OCI-M1 (cell line): ENCODE results near the gene IGSF8.

Experiments used
- DNase-seq: peaks from one replicate; lab custom pipeline; 2025; lab: John Stamatoyannopoulos, UW

Gene IGSF8

GRCh38 chr1:160097911-160098851 lies at the start of gene IGSF8:
Gene IGSF8 (minus strand): TSS chr1:160098619. CDS start chr1:160098472, 147 bp downstream.
- peak; percentile 89 for DNase-seq

DNA sequence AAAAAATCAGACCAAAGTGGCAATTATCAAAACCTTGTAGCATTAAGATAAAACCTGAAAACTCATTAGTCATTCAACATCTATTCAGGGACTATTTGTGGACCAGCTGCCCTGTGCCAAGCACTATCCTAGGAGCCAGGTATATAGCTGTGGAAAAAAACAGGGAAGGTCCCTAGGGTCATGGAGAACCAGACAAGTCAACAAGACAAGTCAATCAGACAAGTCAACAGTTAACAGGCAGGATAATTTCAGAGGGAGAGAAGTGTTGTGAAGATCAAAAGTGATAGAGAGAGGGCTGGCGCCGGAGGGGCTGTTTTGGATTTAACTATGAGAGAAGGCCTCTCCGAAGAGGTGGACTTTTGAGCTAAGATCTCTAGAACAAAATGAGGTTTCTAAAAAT lies 49.7 kb upstream of the IGSF8 start:
- DNase-seq: no peak

- DNase-seq: no peak
These were observed 47.7 kb upstream of the IGSF8 start for GRCh38 chr1:160146107-160146506.

DNA sequence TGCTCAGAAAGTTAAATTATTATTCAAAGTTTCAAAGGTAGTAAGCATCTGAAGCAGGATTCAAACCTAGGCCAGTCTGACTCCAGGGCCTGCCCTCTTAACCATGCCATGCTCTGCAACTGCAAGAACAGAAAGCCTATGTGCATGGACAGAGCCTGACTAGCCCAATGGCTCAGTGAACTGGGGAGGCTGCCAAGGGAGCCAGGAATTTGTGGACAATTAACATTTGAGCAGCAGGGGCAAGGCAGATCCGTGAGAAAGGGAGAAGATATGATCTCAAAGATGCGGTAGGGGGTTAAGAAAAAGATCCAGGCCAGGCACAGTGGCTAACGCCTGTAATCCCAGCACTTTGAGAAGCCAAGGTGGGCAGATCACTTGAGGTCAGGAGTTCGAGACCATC lies 46.5 kb upstream of the IGSF8 start:
- DNase-seq: no peak

DNA sequence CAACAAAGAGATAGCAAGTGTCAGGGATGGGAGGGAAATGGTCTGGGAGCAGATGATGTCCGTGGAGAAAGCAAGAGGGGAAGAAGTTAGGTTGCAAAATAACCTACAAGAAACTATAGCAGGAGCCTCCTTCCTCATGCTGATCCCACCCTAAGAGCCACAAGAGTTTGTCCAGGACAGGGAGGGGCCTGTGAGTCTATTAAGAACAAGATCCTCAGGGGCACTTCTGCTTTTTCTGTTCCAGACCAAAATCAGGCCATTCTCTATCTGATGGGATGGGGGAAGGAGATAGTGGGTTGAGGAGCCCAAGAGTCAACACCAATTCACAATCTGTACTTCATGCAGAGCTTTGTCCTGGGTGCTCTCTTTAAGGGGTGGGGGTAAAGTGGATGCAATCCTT lies 45.3 kb upstream of the IGSF8 start:
- peak; percentile 70 for DNase-seq

DNA sequence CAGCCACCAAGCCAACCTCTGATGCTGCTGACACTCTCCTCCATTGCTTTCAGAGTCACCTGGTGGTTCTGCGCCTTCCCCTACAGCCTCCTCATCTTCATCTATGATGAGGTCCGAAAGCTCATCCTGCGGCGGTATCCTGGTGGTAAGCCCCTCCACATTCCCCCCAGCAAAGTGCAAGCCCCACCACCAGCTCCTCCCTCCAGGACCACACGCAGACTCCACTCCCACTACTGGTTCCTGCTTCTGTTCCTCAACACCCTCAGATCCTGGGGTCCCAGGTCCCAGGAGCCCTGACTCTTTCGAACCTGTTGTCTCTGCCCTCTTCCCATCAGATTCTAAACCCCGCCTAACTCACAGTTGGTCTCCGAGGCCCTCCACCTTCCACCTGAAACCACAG lies 41.4 kb upstream of the IGSF8 start:
- DNase-seq: no peak

DNA sequence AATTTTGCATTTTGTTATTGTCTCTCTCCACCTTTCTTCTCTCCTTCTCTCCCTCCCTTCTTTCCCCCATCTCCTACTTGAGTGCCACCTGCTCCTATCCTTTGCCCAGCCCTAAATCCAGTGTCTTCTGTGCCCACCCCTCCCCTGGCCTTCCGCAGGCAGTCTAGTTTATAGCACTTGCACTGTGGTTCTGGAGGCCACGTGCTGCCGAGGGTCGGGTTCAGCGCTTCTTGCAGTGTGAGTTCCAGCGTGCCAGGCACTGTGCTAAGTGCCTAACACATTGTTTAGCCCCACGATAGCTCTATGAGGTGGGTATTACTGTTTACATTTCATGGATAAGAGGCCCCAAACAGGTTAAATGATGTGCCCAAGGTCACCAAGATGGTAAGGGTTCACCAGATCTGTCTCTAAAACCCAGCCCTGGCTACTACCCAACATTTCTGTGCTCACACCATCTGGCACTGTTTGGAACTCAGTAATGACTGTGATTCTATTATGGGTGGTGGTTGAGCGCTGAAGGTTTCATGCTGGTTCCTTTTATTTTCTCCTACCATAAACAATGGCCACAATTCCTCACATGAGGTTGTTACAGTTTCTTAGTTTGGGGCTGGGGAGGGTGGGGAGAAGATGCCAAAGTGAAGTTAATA lies 38.9 kb upstream of the IGSF8 start:
- DNase-seq: no peak

GRCh38 chr1:160136926-160137200 lies 38.4 kb upstream of the IGSF8 start:
- no peak for DNase-seq

DNA sequence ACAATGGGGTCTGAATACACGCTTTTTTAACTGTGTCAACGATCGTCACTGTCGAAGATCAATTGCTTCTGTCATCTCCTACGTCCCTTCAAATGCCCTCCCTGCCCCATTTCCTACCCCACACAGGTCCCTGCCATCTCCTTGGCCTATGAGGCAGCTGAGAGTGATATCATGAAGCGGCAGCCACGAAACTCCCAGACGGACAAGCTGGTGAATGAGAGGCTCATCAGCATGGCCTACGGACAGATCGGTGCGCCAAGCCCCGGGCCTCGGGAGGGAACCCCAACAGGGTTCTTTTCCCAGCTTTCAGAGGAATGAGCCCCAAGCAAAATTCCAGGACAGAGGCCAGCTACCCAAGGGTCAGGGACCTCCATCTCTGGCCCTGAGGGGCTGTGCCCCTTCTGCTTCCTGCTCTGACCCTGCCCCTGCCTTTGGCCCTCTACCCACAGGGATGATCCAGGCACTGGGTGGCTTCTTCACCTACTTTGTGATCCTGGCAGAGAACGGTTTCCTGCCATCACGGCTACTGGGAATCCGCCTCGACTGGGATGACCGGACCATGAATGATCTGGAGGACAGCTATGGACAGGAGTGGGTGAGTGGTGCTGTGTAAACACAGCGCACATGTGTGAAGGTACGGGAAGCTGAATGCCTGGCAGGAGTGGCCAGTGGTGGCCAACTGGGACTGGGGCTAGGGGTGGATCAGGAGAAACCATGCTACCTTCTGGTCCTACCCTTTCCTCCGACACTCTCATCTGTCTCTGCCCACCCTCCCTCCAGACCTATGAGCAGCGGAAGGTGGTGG lies 37.9 kb upstream of the IGSF8 start:
- DNase-seq: no peak

DNA sequence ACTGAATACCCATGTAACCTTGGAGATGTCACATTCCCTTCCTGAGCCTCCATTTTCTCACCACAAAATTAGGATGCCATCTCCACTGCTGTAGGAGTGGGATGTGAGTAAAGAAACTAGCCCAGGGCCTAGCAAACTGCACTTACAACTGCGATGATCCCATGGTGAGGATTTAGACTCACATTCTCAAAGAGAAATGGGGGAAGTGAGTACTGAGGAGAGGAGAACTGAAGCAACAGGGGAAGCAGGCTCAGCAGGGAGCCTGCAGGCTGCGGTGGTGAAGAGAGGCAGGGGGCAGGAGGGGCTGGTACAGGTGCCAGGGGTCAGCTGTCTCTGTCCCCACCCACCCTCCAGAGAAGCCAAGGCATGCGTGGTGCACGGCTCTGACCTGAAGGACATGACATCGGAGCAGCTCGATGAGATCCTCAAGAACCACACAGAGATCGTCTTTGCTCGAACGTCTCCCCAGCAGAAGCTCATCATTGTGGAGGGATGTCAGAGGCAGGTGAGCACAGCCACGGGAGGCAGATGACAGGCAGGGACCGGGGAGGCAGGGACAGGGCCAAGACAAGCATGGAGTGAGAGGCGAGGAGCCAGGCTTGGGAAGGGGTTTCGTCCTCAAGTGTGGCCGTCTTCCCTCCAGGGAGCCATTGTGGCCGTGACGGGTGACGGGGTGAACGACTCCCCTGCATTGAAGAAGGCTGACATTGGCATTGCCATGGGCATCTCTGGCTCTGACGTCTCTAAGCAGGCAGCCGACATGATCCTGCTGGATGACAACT lies 36.6 kb upstream of the IGSF8 start:
- no peak for DNase-seq

- no peak for DNase-seq
These were observed 35.8 kb upstream of the IGSF8 start for GRCh38 chr1:160133990-160134770.

DNA sequence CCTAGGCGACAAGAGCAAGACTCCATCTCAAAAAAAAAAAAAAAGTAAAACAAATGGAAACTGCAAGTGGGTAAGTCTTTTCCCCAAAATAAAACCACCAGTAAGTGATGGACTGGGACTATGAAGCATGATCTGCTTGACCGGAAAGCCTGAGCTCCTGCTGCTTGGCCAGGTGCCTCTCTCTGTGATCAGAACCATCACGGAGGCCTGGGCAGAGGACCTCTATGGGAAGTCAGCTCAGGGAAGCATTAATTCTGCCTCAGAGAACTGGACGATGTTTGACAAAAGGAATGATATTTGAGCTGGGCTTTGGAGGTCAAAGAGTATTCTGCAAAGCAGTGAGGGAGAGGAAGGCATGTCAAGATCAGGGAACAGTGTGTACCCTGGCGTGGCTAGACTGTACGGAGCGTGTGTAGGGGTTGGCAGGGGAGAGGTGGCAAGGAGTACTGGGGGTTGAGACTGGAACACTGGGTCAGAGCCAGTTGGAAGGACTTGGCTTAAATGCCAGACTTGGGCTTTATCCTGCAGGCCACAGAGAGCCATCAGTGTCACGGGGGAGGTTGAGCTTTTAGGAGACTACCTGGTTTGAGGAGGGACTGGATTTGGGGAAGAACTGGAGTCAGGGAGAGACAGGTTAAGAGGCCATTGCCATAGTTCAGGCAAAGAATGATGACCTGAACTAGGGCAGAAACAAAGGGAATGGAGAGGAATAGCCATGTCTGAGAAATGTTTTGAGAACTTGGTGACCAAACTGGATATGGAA lies 33.6 kb upstream of the IGSF8 start:
- DNase-seq: no peak

- no peak for DNase-seq
These were observed 32.5 kb upstream of the IGSF8 start for GRCh38 chr1:160130939-160131338.

DNA sequence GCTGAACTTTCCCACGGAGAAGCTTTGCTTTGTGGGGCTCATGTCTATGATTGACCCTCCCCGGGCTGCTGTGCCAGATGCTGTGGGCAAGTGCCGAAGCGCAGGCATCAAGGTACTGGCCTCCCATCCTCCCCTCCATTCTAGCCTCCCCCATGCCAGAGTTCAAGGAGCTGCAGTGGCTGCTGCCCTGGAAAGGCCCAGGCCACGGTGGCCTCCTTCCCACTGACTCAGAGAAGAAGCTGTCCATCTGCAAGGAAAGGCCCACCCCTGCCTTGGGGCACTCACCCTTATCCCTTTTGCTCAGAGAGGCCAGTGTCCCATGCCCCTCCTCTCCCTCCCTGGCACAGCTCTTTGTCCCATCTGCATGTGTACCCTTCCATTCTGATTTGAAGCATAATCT lies 32.1 kb upstream of the IGSF8 start:
- no peak for DNase-seq

DNA sequence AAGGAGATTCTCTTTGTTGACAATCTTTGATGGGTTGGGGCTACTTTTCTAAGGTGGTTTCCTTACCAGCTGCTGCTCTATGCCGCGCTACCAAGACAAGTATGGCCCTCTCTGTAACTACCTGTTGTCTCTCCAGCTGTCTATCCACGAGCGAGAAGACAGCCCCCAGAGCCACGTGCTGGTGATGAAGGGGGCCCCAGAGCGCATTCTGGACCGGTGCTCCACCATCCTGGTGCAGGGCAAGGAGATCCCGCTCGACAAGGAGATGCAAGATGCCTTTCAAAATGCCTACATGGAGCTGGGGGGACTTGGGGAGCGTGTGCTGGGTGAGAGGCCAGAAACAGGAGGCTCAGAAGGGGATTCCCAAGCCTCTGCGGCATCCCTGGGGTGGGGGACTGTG lies 31.5 kb upstream of the IGSF8 start:
- DNase-seq: no peak

DNA sequence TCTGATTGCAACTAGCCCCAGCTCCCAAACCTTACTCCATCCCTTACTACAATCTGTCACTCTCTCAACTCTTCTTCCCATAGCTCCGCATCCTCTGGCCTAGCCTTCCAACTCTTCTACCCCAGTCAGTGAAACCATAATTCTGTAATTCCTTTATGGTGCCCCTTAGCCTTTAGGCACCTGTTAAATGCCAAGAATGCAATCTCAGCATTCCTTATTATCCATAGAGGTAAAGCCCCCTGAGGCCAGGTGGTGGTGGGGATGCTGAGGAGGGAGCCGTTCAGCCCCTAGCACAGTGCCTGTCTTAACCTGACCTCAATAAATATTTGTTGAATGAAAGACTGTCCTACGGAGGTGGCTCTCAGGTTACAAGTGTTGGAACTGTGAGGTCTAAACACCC lies 31.1 kb upstream of the IGSF8 start:
- no peak for DNase-seq

GRCh38 chr1:160129046-160129445 lies 30.6 kb upstream of the IGSF8 start:
- no peak for DNase-seq

DNA sequence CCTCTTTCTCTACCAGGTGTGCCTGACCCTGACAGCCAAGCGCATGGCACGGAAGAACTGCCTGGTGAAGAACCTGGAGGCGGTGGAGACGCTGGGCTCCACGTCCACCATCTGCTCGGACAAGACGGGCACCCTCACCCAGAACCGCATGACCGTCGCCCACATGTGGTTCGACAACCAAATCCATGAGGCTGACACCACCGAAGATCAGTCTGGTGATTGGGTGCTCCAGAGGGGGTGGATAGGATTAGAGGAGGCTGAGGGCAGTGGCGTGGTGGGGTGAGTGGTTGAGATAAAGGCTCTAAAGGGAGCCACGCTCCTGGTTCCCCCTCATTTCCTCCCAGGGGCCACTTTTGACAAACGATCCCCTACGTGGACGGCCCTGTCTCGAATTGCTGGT lies 30.2 kb upstream of the IGSF8 start:
- no peak for DNase-seq

- DNase-seq: peak; percentile 17
These were observed 29.6 kb upstream of the IGSF8 start for GRCh38 chr1:160127865-160128523.

- no peak for DNase-seq
These were observed 29.0 kb upstream of the IGSF8 start for GRCh38 chr1:160127381-160127780.
